ENCODE results near the gene SRGN. TPM values are rescaled to one million over a fixed set of nuclear protein-coding genes. Genes with fewer than 3 reads are reported as not detected.

Gene SRGN
- total RNA-seq, 1 experiment from 2014 or later = 8.5 TPM

DNA sequence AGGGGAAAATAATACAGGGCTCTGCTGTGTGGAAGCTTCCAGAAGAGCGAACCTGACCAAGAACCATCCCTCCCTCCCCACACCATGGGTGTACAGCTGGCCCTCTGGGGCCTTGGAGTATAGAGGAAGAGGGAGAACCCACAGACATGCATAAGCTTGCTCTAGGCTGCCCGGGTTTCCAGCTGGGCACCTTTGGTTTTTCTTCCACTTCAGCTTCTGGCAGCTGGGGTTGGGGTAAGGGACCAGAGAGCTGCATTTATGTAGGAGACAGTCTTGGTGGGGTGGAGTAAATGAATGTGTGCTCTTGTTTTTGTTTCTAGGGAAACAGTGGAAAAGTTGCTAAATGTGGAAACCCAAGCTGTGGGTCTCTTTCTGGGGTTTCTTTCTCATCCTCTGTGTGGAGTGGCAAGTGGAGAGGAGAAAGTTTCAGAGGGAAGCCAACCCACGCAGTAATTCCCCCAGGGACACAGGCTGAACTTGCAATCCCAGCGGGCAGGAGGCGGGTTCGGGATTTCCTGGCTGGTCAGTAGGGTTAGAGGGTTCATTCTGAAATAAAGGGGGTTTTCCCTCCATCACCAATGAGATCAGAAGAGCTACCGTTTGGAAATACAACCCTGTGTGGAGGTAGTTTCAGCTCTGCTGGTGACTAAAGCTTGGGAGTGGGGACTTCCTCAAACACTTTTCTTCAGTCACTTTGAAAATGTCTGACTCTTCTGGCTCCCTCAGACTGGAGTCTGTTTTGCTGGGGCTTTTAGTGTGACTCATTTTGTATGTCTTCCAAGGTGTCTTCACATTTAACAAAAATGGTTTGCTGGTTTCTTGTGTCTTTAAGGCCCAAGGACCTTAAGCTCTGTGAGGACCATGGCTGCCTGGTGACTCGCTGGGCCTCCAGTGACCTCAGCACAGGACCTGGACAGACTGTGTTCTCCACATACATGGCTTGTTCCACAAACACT is 22.2 kb upstream of the SRGN start:
- POLR2A ChIA-PET = interaction anchor here (0.6 kb wide), 2 partner anchors 12 to 262 kb away, joined by 3 read pairs; no protein-coding TSS in a partner anchor
- H3K4me1 ChIP-seq (ENCODE audit: control insufficient read depth, insufficient read depth, low read length) = peaks cover 9% of the 10 kb centered on the region

DNA sequence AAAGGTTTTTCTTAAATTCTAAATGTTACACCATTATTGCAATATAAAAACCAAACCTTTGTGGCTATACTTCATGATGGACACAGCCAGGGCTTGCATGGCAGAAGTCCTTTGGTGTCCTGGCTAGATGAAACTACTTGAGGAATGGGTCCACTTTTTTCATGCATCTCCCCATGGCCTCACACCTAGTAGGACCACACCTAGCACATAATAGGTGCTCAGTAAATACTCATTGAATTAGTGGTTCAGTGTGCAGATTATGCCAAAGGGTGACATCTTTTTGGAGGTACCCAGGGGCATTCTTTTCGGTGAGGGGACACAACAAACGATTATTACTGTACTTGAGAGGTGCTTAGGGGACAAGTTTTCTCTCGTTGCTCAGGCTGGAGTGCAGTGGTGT is 20.7 kb upstream of the SRGN start:
- Histone ChIP-seq H3K9me3 (ENCODE audit: control insufficient read depth, insufficient read depth, low read depth, low read length) (no peaks in the 10 kb centered on the region), H3K27me3 (ENCODE audit: control insufficient read depth, insufficient read depth, low read length) (no peaks in the 10 kb centered on the region), H3K4me3 (ENCODE audit: low read depth in 2 of 2, low read length in 2 of 2) (no peak overlapping the region), H3K36me3 (ENCODE audit: control insufficient read depth, insufficient read depth, low read length) (no peaks in the 10 kb centered on the region), H3K27ac (ENCODE audit: low read length) (no peak overlapping the region), H3K4me1 (ENCODE audit: control insufficient read depth, insufficient read depth, low read length) (peaks cover 1% of the 10 kb centered on the region; the same call in 1 of the 2 replicates)
- in situ Hi-C loops (cut with HindIII; ENCODE audit: low pct_unique_long_range_greater_than_20kb, low sequenced_read_pairs) = no loop called here
- TF ChIP-seq POLR2AphosphoS5 (IDR thresholded peaks at IDR 0.05; ENCODE audit: low read depth, low read length) (no peak), SIN3A (IDR thresholded peaks at IDR 0.05; ENCODE audit: borderline replicate concordance, insufficient read depth, low read depth, low read length) (no peak), CTCF (IDR thresholded peaks at IDR 0.05) (no peak), TCF7L2 (IDR thresholded peaks at IDR 0.05; ENCODE audit: low read depth, low read length) (no peak)
- TF ChIP-seq, protein P1, sequence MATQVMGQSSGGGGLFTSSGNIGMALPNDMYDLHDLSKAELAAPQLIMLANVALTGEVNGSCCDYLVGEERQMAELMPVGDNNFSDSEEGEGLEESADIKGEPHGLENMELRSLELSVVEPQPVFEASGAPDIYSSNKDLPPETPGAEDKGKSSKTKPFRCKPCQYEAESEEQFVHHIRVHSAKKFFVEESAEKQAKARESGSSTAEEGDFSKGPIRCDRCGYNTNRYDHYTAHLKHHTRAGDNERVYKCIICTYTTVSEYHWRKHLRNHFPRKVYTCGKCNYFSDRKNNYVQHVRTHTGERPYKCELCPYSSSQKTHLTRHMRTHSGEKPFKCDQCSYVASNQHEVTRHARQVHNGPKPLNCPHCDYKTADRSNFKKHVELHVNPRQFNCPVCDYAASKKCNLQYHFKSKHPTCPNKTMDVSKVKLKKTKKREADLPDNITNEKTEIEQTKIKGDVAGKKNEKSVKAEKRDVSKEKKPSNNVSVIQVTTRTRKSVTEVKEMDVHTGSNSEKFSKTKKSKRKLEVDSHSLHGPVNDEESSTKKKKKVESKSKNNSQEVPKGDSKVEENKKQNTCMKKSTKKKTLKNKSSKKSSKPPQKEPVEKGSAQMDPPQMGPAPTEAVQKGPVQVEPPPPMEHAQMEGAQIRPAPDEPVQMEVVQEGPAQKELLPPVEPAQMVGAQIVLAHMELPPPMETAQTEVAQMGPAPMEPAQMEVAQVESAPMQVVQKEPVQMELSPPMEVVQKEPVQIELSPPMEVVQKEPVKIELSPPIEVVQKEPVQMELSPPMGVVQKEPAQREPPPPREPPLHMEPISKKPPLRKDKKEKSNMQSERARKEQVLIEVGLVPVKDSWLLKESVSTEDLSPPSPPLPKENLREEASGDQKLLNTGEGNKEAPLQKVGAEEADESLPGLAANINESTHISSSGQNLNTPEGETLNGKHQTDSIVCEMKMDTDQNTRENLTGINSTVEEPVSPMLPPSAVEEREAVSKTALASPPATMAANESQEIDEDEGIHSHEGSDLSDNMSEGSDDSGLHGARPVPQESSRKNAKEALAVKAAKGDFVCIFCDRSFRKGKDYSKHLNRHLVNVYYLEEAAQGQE (IDR thresholded peaks at IDR 0.05; ENCODE audit: insufficient read depth in 1 of 2, low read depth in 2 of 2, low read length in 1 of 2) = no peak
- intact Hi-C loops (cut with micrococcal nuclease; ENCODE audit: unreplicated experiment) = no loop called here
- no TSS peak for BruUV-seq (replicated peaks)
- CTCF ChIA-PET = no interaction called here
- POLR2A ChIA-PET = no interaction called here
- ATAC-seq (no peak), DNase-seq (ENCODE audit: low read depth, low spot score) (no peak)

More for the DNA sequence above, 22.2 kb upstream of the SRGN start:
- H3K4me3 ChIP-seq (ENCODE audit: low read depth in 2 of 2, low read length in 2 of 2) = no peak overlapping the region
- ATAC-seq (no peak), DNase-seq (ENCODE audit: low read depth, low spot score) (no peak)
- no peak for TF ChIP-seq CTCF (IDR thresholded peaks at IDR 0.05)
- TF ChIP-seq POLR2AphosphoS5 (IDR thresholded peaks at IDR 0.05; ENCODE audit: low read depth, low read length) = no peak
- no peak for TF ChIP-seq SIN3A (IDR thresholded peaks at IDR 0.05; ENCODE audit: borderline replicate concordance, insufficient read depth, low read depth, low read length)
- no peak for TF ChIP-seq TCF7L2 (IDR thresholded peaks at IDR 0.05; ENCODE audit: low read depth, low read length)
- TF ChIP-seq, protein P1 (IDR thresholded peaks at IDR 0.05; ENCODE audit: insufficient read depth in 1 of 2, low read depth in 2 of 2, low read length in 1 of 2) = no peak
- in situ Hi-C loops (cut with HindIII; ENCODE audit: low pct_unique_long_range_greater_than_20kb, low sequenced_read_pairs) = no loop called here
- CTCF ChIA-PET = interaction anchor here (0.6 kb wide), 1 partner anchor 27 kb away, joined by 3 read pairs; no protein-coding TSS in a partner anchor
- H3K27ac ChIP-seq (ENCODE audit: low read length) = no peak overlapping the region
- H3K9me3 ChIP-seq (ENCODE audit: control insufficient read depth, insufficient read depth, low read depth, low read length) = no peaks in the 10 kb centered on the region
- intact Hi-C loops (cut with micrococcal nuclease; ENCODE audit: unreplicated experiment) = no loop called here
- no peaks in the 10 kb centered on the region for H3K36me3 ChIP-seq (ENCODE audit: control insufficient read depth, insufficient read depth, low read length)
- H3K27me3 ChIP-seq (ENCODE audit: control insufficient read depth, insufficient read depth, low read length) = no peaks in the 10 kb centered on the region
- BruUV-seq (replicated peaks) = no TSS peak
